GM21723 (cell line): ENCODE results near the gene HABP4.

Source experiments
- ATAC-seq: cut with Tn5 transposase; IDR thresholded peaks from one replicate; pipeline ENCODE4 v1.9.1; 2021; ENCODE audit warnings: mild to moderate bottlenecking, moderate library complexity; ENCODE audit not compliant: unreplicated experiment

The HABP4 gene

DNA sequence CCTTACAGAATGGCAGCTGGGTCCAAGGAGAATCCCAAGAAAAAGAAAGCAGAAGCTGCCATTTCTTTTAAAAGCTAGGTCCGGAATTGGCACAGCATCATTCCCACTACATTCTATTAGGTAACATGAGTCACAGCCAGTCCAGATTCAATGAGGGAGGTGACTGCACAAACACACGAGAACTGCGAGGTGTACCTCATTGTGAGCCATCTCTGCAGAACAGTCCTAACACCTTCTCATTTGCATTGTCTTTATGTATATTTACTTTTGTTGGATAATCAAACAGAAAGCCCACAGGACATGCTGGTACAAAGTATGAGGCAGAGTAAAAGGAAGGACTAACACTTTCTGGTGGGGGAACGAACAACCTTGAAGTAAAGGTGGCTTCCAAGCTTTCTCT lies 14.6 kb upstream of the HABP4 start:
- ATAC-seq, result no peak

DNA sequence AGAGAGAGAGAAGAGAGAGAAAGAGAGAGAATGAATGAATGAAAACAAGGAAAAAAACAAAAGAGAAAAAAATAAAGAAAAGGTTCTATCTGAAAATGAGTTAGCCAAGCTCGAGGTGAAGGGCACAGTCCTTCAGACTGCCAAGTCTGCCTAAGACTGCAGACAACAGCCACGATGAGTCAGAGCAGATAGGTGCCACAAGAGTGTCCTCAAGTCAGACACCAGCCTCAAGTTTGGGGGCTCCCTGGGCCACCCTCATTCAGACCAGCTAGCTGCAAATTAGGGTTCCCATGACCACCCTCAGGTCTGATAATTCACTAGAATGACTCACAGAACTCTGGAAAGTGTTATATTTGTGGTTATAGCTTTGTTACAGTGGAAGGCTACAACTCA lies 13.9 kb upstream of the HABP4 start:
- ATAC-seq, result no peak

GRCh38 chr9:96436456-96437126 lies 13.4 kb upstream of the HABP4 start:
- no peak for ATAC-seq

DNA sequence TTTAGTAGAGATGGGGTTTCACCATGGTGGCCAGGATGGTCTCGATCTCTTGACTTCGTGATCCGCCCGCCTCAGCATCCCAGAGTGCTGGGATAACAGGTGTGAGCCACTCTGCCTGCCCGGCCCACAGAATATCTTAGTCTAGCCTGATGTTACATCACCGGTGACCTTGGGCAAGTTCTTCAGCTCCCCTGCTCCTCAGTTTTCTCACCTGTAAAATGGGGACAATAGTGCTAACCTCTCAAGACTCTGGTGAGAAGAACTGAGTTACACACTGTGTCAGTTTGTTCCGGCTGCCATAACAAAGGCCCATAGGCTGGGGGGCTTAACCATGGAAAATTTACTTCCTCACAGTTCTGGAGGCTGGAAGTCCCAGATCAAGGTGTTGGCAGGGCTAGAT lies 12.5 kb upstream of the HABP4 start:
- no peak for ATAC-seq

- no peak for ATAC-seq
Measured at GRCh38 chr9:96440671-96441199, 9.2 kb upstream of the HABP4 start.

DNA sequence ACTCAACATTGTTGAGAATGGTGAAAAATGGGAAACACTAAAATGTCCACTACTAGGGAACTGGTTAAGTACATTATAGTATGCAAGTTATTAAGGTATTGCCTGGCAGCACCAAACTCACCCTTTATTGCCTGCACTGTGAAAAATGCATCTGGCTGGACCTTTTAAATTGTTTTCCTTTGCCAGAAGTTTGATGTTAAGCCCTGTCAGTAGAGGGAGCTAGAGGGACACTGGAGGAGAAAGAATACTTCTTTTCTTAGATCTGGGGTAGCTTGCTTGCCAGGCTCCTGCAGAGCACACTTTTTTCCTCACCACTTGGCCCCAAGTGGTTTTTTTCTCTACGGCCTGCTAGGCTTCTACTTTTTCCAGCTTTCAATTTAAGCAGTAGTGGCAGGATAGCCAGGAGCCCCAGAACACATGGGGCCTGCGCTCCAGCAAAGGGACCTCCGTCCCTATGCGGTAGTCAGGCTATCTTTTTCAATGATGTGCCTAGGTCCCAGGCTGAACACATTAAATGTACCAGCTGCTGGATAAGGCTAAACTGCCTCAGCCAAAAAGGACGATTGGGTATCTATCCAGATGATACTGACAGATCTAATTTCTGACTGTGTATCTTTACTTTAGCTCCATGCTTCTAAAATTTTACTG lies 8.0 kb upstream of the HABP4 start:
- ATAC-seq, result no peak

- no peak for ATAC-seq
Measured at GRCh38 chr9:96442491-96442890, 7.5 kb upstream of the HABP4 start.

- ATAC-seq, result no peak
Measured at GRCh38 chr9:96447406-96447805, 2.6 kb upstream of the HABP4 start.

DNA sequence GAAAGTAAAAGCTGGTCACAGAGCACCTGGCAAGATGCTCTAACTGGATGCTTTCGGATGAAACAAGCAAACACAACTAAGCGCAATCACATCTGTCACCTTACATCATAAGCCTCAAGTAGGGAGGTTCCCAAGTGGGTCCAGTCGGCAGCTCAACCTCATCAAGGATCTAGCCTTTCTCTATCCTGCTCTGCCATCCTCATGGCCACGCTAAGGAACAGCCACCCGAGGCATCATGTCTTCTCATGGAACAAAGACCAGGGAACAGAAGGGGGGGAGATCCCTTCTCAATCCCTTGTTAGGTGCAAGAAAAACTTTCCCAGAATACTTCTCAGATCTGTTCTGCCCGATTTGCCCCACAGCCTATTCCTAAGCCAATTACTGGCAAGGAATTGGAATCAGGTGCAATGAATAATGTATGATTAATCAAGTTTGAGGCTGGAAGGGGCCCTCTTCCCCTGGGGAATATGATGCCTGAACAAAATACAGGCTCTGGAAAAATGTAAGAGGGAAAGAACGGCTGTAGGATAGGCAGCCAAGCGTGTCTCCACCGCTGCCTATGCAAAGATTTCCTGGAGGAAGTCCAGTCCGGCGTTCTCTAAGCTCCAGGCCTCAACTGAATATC lies 1.3 kb upstream of the HABP4 start:
- ATAC-seq, result no peak

GRCh38 chr9:96449523-96449844 lies 485 bp upstream of the HABP4 start:
- peak; percentile 28 for ATAC-seq

DNA sequence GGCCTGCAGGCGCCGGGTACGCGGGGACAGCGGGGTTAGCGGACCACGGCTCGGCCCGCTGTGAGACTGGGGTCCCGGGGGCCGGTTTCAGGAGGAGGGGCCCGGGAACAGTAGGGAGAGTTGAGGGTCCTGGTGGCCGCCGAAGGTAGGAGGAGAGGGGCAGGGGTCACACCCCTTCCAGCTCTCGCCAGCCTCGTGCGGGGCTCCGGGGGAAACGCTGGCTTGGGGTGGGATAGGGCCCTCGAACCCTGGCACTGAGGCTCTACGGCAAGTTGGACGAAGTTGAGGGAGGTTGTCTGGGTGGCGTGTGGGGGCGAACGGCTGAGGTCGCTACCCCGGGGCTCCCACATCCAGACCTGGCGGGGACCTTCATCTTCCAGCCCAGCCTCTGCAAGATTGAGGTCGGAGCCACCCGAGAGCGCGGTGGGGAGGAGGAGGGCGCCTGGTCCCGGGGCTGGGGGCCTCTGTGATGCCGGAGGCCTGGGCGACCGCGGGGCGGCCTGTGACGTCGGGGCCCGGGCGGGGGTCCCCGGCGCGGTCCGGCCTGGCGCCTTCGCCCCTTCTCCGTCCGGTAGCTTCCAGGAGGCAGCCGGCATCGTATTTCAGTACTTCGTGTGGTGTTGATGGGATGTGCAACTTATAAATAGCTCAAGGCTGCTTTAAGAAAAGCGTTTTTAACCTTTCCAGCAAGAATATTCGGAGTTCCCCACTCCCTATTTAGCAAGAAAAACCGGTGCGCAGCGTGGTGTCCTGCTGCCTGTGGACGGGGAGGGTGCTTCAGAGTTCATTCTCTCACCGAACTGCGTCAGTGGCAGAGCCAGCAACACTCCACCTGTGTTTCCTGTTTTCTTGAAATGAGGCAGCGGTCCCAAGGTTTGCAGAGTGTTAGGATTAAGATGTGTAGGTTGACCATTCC lies 902 bp downstream of the HABP4 start:
- peak; percentile 5 for ATAC-seq

DNA sequence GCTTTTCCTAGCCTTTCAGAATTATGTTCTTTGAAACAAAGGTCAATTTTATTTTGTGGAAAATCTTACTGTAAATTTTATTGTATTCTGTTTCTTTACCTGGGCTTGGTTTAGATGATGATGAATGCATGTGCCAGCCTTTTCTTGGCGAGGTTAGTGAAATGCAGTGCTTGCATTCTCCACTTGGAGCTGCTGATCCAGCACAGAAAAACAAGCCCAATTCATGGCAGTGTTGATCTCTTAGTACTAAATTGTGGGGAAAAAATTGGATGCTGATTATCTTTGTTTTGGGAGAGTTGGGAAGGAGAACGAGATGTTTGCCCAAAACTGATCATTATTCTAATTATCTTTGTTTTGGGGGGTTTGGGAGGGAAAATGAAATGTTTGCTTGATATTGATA lies 3.7 kb downstream of the HABP4 start:
- no peak for ATAC-seq

- ATAC-seq, result no peak
Measured at GRCh38 chr9:96457266-96457665, 7.3 kb downstream of the HABP4 start.

- ATAC-seq, result no peak
Measured at GRCh38 chr9:96458226-96458625, 8.3 kb downstream of the HABP4 start.

DNA sequence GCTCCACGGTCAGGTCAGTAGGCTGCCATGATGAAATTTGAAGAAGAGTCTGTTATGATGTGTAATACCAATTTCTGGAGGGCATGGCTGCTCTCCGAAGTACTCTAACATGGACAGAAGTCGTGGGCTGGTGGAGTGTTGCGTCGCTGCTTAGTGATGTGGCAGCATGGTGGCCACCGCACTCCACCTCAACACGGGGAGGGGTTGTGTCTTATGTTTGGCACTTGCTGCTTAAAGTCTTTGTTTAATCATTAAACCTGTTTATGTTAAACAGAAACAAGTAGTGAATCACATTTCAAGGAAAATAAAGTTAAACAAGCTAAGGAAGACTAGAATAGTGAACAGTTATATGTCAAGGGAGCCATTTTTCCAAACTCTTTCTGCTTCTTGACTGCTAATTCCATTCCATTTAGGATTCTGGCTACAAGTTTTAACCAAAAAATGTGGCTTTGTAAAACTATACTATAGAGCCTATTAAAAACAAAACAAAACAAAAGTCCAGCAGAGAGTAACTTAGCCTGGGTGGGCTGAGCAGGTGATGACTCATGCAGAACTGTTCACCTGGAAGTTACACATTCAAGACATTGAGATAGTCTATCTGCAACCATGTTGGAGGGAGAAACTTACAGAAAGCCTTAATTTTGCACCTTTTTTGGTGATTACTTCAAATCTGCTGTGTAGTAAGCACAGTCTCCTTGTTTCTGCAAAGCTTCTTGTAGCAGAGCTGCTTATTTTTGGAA lies 9.5 kb downstream of the HABP4 start:
- ATAC-seq, result no peak

- no peak for ATAC-seq
Measured at GRCh38 chr9:96460470-96460869, 10.5 kb downstream of the HABP4 start.

- ATAC-seq, result no peak
Measured at GRCh38 chr9:96460882-96461281, 10.9 kb downstream of the HABP4 start.

DNA sequence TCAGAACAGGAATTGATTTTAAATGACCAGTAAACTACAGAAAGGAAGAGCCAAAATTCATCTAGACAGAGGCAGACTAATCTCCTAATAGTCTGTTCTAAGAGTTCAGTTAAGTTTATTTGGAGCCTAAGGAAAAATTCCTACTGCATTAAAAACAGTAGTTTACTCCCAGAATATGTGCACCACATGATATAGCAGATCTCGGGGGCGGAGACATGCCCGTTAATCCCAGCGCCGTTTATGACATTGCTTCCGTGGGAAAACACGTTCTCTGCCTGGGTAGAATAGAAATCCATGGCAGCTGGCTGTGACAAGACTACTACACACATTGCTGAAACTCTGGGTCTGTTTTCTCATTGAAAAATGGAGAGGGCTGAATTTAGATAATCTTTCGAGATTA lies 11.4 kb downstream of the HABP4 start:
- no peak for ATAC-seq

GRCh38 chr9:96462541-96462940 lies 12.6 kb downstream of the HABP4 start:
- ATAC-seq, result no peak

DNA sequence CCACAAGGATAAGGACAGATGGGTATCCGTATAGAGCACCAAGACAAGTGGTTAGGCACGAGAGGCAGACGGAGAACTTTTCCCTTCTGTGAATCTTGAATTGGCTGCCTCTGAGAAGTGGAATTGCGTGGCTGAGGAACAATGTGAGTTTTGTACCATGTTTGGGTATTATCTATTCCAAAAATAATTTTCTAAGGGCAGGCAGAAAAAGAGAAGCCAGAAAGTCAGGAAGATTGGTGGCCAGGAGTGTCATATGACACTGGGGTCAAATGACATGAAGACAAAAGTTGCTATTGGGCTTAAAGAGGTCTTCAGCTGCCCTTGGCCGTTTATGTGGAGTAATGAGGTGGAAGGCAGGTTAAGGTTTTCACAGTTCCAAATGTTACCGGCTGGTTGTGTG lies 14.5 kb downstream of the HABP4 start:
- ATAC-seq, result no peak

GRCh38 chr9:96467784-96468183 lies 17.8 kb downstream of the HABP4 start:
- ATAC-seq, result no peak
